MV-4-11 (cell line): ENCODE results near the gene KCNJ6.
"Not testable (repeated sequence)": the region's sequence is repeated elsewhere in the genome, so short reads cannot be mapped to it uniquely, and the experiment has no call there.

Experiments used
- DNase-seq: peaks from one replicate; lab custom pipeline; 2025; lab: John Stamatoyannopoulos, UW

Gene KCNJ6

DNA sequence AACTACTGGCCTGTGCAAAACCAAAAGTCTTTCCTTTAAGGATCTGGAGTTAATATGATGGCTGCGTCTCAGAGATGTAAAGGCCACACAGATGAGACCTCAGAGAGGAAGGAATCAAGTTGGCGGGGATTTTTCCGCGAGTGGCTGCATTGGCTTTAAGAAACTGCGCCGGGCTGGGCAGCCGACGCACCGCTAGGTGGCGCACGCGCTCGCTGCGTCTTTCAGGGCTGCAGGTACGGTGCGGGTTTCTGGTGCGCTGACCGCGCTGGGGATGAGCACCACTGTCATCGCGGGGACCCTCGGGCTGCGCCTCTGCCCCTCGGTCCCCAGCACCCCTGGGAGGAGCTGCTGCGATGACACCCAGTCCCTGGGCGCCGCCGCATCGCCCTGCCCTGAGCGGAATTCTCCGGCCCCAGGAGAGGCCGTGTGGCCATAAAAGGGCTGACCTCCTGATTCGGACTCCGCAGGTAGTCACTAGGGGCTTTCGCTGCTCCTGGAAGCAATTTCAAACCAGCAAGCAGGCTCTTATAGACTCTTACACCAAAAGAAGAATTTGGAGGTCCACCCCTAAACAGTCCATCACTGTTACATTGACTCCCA is 241.0 kb downstream of the KCNJ6 start:
- no peak for DNase-seq

DNA sequence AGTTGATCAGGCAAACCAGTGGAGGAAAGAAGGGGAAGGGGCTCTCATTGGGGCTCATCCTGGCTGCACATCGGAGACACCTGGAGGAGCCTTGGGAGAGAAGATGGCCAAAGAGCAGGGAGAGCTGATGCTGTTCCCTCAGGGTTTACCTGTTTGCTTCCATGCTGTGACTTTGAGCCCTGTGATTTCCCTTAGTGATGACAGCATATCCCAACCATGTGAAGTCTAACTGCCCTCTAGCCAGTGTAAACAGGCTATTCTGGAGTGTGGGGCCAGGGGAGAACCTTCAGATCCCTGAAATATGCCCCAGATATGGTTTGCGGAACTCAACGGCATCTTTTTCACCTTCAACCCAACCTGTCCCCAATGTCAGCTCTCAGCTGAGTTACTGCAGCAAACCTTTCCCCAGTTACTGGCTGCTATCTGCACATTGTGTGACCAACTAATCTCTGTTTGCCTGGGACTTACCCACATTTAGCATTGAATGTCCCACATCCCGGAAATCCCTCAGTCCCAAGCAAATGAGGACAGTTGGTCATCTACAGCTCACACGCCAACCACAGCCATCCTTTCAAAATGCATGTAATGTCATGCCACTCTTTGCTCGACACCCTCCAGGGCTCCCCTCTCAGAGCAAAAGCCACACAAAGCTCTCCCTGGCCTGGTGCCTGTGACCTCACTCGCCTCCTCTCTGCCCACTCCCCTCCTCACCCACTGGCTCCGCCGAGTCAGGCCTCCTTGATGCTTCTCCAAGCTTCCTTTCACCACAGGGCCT is 242.3 kb downstream of the KCNJ6 start:
- no peak for DNase-seq

DNA sequence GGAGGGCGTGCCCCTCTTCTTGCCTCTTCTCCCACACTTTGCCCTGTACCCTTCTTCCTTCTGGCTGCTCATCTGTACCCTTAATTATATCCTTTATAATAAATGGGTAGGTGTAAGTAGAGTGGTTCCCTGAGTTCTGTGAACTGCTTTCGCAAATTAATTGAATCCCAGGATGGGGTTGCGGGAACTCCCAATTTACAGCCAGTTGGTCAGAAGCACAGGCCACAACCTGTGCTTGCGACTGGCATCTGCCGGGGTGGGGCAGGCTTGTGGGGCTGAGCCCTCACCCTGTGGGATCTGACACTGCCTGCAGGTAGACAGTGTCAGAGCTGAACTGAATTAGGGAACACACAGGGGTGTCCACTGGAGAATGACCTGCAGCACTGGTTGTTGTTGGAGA is 244.9 kb downstream of the KCNJ6 start:
- DNase-seq, result no peak

DNA sequence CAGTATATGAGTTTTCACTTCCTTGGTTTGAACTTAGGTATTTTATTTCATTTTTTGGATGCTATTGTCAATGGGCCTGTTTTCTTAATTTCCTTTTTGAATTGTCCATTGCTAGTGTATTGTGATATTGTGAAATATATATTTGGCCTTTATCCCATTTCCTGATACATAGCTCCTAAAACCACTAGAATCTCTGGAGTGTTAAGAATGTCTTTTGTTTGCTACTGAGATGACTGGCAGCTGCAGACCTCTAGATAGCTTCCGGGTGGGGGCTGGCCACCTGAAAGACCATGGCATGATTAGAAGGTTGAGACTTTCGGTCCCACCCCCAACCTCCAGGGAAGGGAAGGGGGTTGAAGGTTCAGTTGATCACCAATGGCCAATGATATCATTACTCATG is 245.4 kb downstream of the KCNJ6 start:
- no peak for DNase-seq

DNA sequence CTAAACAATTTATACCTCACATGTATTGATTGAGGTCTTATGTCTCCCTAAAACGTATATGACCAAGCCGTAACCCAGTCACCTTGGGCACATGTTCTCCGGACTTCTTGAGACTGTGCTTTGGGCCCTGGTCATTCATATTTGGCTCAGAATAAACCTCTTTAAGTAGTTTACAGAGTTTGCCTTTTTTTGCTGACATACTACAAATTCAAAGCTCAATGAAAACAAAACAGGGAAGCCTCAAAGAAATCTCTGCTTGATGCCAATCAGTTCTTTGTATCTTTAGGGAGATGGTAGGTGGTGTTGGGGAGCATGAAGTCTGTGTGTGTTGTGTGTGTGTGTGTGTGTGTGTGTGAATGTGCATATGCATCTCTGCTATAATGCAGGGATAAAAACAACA is 247.0 kb downstream of the KCNJ6 start:
- no peak for DNase-seq

DNA sequence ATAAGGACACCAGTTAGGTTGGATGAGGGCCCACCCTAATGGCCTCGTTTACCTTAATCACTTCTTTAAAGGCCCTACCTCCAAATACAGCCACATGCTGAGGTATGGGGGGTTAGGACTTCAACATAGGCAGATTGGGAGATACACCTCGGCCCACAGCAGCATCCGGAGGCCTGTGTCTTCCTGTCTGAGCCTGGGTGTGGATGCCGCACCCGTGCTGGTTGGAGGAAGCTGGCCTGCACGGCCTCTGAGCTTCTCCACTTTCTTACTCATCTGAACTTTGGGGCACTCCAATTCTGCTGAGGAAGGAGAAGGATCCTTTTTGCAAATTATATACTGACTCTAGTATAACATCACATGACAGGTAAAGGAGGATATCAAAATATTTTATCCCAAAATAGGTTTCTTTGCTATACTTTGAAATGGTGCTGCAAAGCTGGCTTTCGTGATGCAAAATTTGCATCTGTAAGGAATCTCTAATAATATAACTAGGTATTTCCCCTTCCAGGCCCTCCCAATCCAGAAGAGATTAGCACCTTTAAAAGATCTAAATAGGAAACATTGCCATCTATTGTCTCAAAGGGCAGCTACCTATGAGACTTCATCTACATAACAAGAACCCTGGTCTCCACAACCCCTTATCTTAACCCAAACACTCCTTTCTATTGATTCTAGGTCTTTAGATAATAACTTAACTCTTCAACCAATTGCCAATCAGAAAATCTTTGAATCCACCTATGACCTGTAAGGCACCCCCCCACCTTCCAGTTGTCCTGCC is 247.6 kb downstream of the KCNJ6 start:
- DNase-seq, result no peak

DNA sequence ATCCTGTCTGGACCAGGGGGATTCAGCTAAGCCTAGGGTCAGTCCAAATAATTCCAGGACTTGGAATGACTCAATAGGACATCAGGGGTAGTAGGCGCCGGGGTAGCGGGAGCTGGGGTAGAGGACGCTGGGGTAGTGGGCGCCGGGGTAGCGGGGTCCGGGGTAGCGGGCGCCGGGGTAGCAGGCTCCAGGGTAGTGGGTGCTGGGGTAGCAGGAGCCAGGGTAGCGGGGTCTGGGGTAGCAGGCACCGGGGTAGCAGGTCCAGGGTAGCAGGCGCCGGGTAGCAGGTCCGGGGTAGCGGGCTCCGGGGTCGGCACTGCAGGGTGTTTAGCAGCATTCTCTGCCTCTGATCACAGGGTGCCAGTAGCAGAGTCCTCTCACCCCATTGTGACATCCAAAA is 248.9 kb downstream of the KCNJ6 start:
- no peak for DNase-seq

DNA sequence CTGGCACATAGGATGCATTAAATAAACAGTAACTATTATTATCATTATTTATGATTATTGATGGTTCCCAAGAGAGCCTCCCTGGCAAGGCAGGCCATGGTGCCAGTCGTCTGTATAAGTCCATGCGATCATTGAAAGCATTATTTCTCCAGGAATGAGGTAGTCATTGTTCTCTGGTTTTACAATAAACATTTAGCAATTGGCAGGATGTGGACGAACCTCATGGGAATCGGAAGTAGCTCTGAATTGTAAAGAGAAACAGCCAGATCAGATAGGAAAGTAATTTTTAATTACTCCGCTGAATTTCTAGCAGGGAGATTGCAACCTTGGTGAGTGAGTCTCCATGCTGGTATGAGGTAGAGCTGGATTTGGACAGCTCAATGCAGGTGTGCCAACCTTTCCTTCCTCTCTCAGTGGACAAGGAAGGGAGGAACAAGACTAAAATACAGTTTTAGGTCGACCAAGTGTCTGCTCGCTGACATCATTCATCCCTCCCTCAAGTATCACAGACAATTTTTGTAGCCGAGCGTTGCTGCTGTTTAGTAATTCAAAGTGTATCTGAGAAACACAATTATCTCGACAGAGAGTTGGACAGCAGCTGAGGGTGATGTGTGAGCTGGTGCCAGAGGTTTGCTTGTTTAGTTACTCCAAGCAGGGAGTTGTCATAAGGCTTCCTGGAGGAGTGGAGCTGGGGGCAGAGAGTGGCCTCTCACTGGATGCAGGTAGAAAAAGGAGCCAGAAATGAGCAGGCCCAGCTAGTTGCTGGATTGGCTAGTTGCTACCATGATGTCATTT is 250.8 kb downstream of the KCNJ6 start:
- no peak for DNase-seq

DNA sequence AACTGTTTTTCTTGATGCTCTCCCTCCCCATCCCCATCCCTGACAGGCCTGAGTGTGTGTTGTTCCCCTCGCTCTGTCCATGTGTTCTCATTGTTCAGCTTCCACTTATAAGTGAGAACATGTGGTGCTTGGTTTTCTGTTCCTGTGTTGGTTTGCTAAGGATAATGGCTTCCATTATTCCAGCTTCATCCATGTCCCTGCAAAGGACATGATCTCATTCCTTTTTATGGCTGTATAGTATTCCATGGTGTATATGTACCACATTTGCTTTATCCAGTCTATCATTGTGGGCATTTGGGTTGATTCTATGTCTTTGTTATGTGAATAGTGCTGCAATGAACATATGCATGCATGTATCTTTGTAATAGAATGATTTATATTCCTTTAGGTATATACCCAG is 254.0 kb downstream of the KCNJ6 start:
- not testable (repeated sequence) for DNase-seq

DNA sequence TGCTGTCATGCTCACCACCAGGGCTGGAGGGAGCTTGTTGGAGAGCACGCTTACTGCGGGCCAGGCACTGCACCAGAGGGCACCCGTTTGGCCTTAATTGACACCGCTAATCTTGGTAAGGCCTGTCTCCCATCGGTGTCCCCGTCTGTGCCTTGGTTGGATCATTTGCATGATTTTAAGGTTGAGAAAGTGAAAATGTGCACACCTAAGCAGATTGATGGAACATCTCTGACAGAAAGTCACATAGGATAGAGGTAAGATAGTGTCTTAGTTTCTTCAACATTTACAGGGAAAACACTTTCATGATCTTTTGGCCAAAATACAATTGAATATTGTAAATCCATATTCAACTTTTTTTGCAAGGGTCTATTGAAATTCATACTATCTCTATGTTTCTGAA is 255.5 kb downstream of the KCNJ6 start:
- no peak for DNase-seq

DNA sequence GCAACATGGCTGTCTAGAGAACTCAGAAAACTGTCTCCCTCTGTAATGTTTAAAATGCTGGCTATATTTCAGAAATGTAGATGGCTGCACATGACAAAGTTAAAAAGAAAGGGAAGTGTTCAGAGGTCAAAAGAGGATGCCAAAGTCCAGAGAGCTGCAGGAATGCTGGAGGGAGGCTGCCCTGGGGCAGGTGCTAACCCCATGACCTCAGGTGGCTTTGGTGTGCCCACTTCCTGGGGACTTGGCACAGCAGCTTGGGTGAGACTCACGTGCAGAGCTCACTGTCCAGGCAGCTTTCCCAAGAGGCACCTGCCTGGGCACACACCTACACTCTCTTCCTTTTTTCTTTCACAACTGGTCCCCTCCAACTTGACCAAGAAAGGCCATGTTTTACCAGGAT is 256.4 kb downstream of the KCNJ6 start:
- no peak for DNase-seq

DNA sequence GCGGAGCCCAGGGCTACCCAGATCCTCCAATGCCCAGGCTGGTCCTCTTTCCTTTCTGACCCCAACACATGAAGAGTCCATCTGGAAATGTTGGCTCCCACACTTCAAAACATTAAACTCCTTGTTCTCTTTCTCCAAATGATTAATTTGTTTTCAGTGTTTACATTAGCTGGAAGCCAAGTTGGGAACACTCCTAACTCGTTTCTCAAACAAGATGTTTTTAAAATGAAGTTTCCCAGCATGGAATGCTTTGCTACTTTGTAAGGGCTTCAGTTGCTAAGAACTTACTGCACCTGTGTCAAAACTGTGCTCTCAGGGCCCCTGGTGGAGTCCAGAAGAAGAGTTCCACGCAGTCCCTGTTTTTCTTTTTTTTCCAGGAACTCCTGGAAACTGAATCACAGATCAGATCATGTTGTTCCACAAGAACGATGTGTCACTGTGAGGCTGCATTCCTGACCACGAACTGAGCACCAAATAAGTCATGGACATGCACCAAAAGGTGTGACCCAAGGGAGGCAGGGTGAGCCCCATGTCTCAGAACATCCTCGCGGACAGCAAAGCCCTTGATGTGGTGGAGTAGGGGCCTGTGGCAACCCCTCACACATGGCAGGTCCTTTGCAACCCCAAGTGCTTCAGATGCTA is 257.3 kb downstream of the KCNJ6 start:
- DNase-seq, result no peak

DNA sequence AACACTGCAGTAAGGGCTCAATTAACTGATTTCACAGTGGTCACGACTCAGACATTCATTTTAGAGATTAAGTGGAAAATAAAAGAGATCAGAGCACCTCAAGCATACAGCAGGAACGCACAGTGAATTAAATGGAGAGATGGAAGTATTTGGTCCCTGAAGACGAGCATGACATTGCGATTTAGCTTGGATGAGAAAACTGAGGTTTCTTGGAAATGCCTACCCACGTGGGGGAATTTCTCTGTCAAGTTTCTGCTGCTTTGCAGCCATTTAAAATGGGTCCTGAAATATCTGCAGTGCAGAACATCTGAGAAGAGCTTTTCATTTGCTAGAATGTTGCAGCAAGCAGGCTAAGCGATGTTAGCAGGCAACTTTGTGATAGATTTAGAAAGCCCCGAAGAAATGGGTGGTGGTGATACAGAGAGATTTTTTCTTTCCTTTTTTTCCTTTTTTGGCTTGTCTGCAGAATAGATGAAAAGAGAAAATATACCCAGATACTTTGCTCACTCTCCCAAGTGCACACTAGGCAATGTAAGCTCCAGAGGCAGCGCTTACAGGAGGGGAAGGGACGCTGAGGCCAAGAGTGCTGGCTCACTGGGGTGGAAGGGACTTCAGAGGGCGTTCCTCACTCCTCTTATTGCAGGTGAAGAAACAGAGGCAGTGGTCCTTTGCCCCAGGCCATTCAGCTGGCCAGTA is 258.0 kb downstream of the KCNJ6 start:
- no peak for DNase-seq

DNA sequence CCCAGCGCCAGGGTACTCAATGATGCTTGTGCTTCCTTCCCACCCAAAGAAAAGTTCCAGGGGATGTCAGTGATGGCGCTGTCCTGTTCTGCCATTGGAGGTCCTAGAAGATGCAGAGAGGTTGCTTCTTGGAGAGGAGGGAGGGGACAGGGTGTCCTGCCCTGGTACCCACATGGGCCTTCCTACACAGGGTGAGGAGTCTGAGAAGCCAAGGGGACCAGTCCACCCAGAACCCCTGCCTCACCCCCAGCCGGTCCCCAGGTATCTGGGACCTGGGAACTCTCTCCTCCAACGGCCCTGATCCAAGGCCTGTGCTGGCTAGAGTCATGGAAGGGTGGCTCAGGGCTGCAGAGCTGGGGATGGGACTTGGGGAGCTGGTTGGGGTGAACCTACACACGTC is 259.4 kb downstream of the KCNJ6 start:
- DNase-seq, result no peak

DNA sequence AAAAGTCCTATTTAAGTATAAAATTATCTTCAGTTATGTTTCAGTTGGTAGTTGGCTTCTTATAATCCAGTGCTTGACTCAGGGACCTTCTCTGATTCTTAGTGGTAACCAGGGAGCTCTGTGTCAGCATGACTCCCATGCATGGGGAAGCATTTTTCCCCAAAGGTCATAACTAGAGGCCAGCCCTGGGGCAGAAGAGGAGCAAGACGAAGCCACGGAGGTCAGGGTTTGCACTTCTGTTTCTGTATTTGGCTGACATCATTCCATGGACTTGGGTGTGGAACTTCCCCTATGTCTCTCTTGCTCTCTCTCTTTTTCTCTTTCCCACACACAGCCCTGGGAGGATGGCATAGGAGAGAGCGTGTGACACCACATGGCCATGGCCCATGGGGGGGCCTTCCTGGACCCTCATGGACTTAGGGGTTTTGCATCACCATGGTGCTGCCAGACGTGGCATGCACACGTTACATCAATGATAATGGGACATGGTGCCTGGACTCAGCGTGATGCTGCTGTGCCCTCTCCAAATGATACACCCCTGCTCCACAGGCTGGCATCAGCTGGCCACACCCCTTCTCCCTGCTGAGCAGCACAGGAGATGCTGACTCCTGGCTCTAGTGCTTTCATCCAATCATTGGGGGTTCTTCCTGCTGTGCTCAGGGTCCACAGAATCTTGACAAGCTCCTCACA is 260.5 kb downstream of the KCNJ6 start:
- peak; percentile 17 for DNase-seq

DNA sequence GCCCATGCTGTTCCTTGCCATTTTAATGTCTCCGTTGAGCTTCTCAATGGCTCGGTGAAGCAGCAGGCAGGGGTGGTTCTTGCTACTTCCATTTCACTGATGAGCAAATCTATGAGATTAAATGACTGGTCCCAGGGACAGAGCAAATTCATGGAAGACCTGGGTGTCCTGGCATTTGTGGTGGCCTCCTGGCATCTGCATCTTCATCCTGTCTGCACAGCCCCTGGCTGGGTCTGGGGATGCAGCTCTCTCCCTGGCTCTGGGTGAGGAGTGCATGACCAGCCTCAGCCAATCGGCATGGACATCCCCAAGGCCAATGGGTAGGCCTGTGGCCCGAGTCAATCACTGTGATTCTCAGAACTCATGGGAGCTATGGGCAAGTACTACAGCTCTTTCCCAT is 261.7 kb downstream of the KCNJ6 start:
- no peak for DNase-seq

DNA sequence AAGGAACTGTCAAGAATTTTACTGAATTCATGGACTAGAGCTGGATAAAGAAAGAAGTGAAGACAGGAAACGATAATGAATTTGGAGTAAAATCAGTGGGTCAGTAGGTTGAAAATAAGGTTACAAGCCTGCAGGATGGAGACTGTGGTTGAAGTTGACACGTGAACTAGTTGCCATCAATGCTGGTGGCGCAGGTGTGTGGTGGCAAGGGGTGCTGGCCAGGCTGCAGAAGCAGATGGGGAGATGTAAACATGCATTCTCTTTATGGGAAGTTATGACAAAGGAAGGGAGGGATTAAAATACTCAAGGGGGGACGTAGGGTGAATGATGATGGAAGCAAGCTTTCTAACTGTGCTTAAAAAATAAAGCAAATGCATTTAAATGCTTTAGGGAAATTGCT is 263.1 kb downstream of the KCNJ6 start:
- DNase-seq, result no peak

DNA sequence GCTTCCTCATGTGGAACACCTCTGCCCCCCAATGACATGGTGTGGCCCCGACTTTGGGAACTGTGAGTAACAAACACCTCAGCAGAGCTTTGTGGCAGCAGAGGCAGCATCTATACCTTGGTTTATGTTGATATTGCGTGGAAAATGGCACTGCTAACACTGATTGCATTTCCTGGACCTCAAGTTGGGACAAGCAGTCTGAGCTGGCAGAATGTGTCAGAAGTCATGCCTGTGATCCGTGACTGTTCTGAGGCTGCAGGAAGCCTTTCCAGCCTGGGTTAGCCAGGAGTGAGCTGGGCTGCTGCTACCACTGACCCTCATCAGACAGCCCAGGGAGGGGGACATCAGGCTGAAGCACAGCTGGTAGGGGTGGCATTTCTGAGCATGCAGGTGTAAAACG is 268.5 kb downstream of the KCNJ6 start:
- no peak for DNase-seq

DNA sequence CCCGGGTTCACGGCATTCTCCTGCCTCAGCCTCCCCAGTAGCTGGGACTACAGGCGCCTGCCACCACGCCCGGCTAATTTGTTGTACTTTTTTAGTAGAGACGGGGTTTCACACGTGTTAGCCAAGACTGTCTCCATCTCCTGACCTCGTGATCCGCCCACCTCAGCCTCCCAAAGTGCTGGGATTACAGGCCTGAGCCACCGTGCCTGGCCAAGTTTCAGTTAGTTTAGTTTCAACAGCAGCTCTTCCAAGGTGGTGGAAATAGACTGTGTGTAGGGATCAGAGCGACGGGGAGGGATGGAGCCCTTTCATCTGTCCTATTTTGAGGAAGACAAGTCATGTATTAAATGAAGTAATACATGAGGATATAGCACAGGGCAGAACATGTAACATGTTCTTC is 269.5 kb downstream of the KCNJ6 start:
- DNase-seq, result not testable (repeated sequence)

DNA sequence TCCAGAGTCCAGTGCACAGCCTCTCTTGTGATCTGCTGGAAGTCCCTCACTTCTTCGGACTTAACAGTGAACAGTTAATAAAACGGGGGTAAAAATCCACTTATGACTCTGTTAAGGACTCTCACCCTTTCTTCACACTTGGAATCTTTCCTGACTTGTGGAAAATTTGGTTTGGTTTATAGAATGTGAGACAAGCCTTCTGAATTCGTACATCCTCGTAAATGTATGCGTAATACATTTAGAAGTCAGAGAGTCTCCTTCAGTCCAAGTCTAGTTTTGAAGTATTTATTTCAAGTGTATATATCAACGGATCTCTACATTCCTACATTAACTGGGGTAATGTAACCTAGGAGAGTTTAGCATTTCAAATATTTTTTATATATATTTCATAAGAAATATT is 270.4 kb downstream of the KCNJ6 start:
- no peak for DNase-seq

DNA sequence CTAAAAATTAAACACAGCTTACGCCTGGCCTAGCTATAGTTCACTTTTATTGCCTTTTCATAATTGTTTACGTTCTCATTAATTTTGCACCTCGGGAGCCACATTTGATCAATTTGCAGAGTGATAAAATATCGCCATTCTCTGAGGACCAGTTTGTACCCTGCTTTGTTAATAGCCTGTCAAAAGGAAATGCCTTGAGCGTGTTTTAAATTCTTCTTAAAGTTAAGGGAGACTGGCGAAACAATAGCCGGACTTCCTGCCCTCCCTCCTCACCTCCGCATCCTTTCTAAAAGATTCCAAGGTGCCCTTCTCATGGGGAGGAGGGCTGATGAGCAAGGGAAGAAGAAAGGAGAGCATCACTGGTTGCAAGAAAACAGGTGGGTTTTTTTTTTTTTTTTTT is 271.6 kb downstream of the KCNJ6 start:
- DNase-seq, result no peak
